ENCODE measurements around the gene BDNF.

DNA sequence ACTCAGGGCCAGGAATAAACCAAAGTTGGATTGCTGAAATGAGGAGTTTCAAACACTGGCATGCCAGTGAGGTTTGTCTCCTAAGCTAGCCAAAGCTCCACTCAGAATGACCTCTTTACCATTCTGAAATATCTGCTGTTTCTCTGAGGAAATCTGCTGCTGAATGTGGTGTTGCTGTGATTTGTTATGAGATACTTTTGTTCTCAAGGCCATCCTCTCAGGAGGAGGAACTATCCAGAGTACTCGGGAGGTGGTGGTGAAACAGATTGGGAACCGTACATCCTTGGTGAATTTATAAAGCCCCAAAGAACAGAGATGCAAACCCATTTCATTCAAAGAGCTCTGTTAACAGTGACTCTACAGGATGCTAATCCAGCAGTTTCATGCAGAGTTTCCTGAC is 50.5 kb downstream of the BDNF start:
- TF ChIP-seq GABPA (IDR thresholded peaks at IDR 0.05 in 1 of 2, conservative IDR thresholded peaks at IDR 0.05 in 1 of 2) (no peak), SP1 (IDR thresholded peaks at IDR 0.05) (no peak)
- TF ChIP-seq, protein P1, sequence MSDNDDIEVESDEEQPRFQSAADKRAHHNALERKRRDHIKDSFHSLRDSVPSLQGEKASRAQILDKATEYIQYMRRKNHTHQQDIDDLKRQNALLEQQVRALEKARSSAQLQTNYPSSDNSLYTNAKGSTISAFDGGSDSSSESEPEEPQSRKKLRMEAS (IDR thresholded peaks at IDR 0.05) = no peak

All from liver (tissue), 2 donors.